Transverse colon (tissue), 4 donors: ENCODE results near the gene EGFR. TPM values are rescaled to one million over a fixed set of nuclear protein-coding genes. Genes with fewer than 3 reads are reported as not detected.

ENCODE experiments used
- DNase-seq: peaks from one replicate; pipeline ENCODE4 v3.0.0-alpha.2; 2019
- H3K27ac ChIP-seq, 4 donors: fragments of 200-600 bp; sonication (generic); 2 replicates each; pipeline ENCODE4 v1.5.1; 2016 to 2018; ENCODE audit warnings: inconsistent platforms in 4 of 4
- H3K27me3 ChIP-seq: fragments of 200-600 bp; sonication (generic); 2 replicates; pipeline ENCODE4 v1.5.1; 2017; ENCODE audit warnings: inconsistent platforms
- H3K36me3 ChIP-seq, 4 donors: fragments of 200-600 bp; sonication (generic); 2 replicates each; pipeline ENCODE4 v1.5.1; 2017 to 2019; ENCODE audit warnings: inconsistent platforms in 4 of 4
- H3K4me1 ChIP-seq, 4 donors: fragments of 200-600 bp; sonication (generic); 2 replicates each; pipeline ENCODE4 v1.5.1; 2017 to 2020; ENCODE audit warnings: inconsistent platforms in 4 of 4
- H3K4me3 ChIP-seq, 4 donors: fragments of 200-600 bp; sonication (generic); 1 replicate in 1 of 4; 2 replicates in 3 of 4; pipeline versions ENCODE4 v1.5.1 to v1.6.1; 2017 to 2019; ENCODE audit warnings: inconsistent platforms in 4 of 4
- H3K9me3 ChIP-seq, 2 donors: fragments of 200-600 bp; sonication (generic); 2 replicates each; pipeline ENCODE4 v1.5.1; 2017 to 2019; ENCODE audit warnings: inconsistent platforms in 2 of 2
- EP300 ChIP-seq: sonication (generic); formaldehyde crosslinking; IDR thresholded peaks from one replicate; pipeline ENCODE4 v1.6.1; 2017; ENCODE audit warnings: antibody characterized with exemption, low read depth
- POLR2A ChIP-seq: fragments of 450-650 bp; IDR thresholded peaks from one replicate; pipeline ENCODE4 v1.6.1; 2016; ENCODE audit warnings: antibody characterized with exemption, mild to moderate bottlenecking, moderate library complexity
- POLR2AphosphoS5 ChIP-seq, 3 donors: sonication (generic); formaldehyde crosslinking; IDR thresholded peaks; one replicate each; pipeline ENCODE4 v1.6.1; 2016; ENCODE audit warnings: antibody characterized with exemption in 3 of 3
- WGBS, 2 donors: methylation state at CpG; one replicate each; pipeline ENCODE4 v1.1.5; 2018; ENCODE audit warnings: low coverage in 1 of 2; 5-methylcytosine and 5-hydroxymethylcytosine counted together
- in situ Hi-C, 4 donors: fragments of 200-750 bp; cut with MboI; loops; one replicate each; pipeline versions ENCODE4 v1.15.0 to v1.15.1; 2017; ENCODE audit warnings: low sequenced_read_pairs in 3 of 4, low pct_ligation_motif_present in 1 of 4, low pct_unique_long_range_greater_than_20kb in 1 of 4
- intact Hi-C: fragments of 100-400 bp; cut with DNase I; formaldehyde crosslinking; loops from one replicate; pipeline ENCODE4 v1.15.1; 2023; ENCODE audit warnings: low total_unique reads
- total RNA-seq, 4 donors: library from RNA; depleted of rRNA; stranded (reverse); fragments of >200 nt; gene quantifications; one replicate each; pipeline ENCODE4 v1.1.0, GENCODE V29; 2016
- TF ChIP-seq, protein P1 (sequence below), 5 experiments: fragments of 200-600 bp in 3 of 5; fragments of 450-650 bp in 2 of 5; sonication (generic) in 3 of 5; IDR thresholded peaks; 1 replicate in 2 of 5; 2 replicates in 3 of 5; pipeline ENCODE4 v1.5.1; 2016 to 2017; ENCODE audit warnings: antibody characterized with exemption in 5 of 5, inconsistent platforms in 3 of 5, mild to moderate bottlenecking in 2 of 5, moderate library complexity in 1 of 5

EGFR gene
- total RNA-seq, 4 donors from 2014 or later: 40.0 to 85.7 (median 72.9) TPM

DNA sequence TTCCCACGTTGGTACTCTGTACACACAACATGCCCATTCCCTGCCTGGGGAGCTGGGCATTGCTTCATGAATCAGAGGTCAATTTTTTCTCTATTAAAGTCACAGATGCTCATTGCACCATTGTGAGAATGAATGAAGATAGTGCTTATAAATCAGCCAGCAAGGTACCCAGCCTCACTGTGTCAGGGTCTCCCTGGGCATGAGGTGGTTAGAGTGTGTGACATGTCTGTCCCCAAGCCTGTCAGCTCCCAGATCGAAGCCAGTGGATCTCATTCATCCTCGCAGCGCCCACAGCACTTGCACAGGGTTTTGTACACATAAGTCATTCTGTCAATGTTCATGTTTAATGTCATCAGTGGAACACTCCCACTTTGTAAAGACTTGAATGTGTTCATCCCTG, 126.8 kb downstream of the EGFR start:
- no peak for DNase-seq
- no peaks in the 10 kb centered on the region for H3K9me3 ChIP-seq
- no peak for TF ChIP-seq EP300
- TF ChIP-seq, protein P1, sequence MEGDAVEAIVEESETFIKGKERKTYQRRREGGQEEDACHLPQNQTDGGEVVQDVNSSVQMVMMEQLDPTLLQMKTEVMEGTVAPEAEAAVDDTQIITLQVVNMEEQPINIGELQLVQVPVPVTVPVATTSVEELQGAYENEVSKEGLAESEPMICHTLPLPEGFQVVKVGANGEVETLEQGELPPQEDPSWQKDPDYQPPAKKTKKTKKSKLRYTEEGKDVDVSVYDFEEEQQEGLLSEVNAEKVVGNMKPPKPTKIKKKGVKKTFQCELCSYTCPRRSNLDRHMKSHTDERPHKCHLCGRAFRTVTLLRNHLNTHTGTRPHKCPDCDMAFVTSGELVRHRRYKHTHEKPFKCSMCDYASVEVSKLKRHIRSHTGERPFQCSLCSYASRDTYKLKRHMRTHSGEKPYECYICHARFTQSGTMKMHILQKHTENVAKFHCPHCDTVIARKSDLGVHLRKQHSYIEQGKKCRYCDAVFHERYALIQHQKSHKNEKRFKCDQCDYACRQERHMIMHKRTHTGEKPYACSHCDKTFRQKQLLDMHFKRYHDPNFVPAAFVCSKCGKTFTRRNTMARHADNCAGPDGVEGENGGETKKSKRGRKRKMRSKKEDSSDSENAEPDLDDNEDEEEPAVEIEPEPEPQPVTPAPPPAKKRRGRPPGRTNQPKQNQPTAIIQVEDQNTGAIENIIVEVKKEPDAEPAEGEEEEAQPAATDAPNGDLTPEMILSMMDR (IDR thresholded peaks at IDR 0.05): no peak
- TF ChIP-seq POLR2AphosphoS5 (IDR thresholded peaks at IDR 0.05): no peak
- TF ChIP-seq POLR2A: no peak
- in situ Hi-C loops: no loop called here
- H3K27ac ChIP-seq: no peak overlapping the region
- peaks cover 0 to 25% (median 9%) of the 10 kb centered on the region in 4 donors for H3K36me3 ChIP-seq
- intact Hi-C loops: no loop called here
- H3K4me1 ChIP-seq: peaks cover 0 to 5% (median under 1%) of the 10 kb centered on the region in 4 donors
- no peak overlapping the region for H3K4me3 ChIP-seq
- H3K27me3 ChIP-seq: no peaks in the 10 kb centered on the region
- 77 to 78% methylated on average over 3 to 4 of the region's 4 CpGs for WGBS, 2 donors

DNA sequence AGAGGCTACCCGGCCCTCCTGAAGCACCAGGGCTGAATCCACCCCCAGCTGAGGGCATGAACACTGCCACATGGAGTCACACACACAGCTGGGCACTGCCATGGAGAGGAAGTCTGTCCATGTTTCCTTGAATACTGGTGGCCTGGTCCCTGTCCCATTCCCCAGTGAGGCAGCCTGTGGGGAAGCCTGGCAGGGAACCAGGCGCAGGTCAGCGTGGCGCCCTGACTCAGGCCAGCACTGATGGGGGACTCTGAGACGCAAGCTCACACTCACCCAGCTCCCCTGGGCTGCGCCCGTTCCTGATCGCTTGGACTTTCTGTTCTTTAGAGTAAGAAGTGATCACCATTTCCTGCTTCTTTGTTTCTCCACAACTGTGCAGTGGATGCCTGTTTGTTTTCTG, 128.3 kb downstream of the EGFR start:
- 89 to 100% methylated on average over 1 to 8 of the region's 8 CpGs for WGBS, 2 donors
- H3K4me1 ChIP-seq: no peaks in the 10 kb centered on the region
- intact Hi-C loops: no loop called here

DNA sequence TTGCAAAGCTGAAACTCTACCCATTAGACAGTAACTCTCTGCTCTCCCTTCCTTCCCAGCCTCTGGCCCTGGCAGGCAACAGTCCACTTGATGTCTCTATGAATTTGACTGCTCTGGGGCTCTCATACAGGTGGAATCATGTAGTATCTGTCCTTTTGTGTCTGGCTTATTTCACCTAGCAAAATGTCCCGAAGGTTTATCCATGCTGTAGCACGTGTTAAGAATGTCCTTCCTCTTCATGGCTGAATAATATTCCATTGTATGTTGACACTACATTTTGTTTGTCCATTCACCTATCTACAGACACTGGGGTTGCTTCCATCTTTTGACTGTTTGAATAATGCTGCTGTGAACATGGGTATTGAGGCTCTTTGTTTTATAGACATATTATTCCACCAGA, 128.9 kb downstream of the EGFR start:
- Histone ChIP-seq H3K4me1 (no peaks in the 10 kb centered on the region), H3K36me3 (peaks cover 0 to 29% (median 11%) of the 10 kb centered on the region in 4 donors), H3K27ac (no peak overlapping the region), H3K27me3 (no peaks in the 10 kb centered on the region), H3K9me3 (no peaks in the 10 kb centered on the region), H3K4me3 (no peak overlapping the region)
- DNase-seq: no peak
- intact Hi-C loops: no loop called here
- in situ Hi-C loops: no loop called here
- WGBS, 2 donors: 83 to 88% methylated on average over 2 of the region's 2 CpGs
- TF ChIP-seq POLR2A (no peak), POLR2AphosphoS5 (IDR thresholded peaks at IDR 0.05) (no peak), EP300 (no peak)
- TF ChIP-seq, protein P1 (IDR thresholded peaks at IDR 0.05): no peak

More for the DNA sequence above, 128.3 kb downstream of the EGFR start:
- H3K27ac ChIP-seq: no peak overlapping the region
- no peaks in the 10 kb centered on the region for H3K9me3 ChIP-seq
- no peak for DNase-seq
- peaks cover 0 to 31% (median 9%) of the 10 kb centered on the region in 4 donors for H3K36me3 ChIP-seq
- no peak overlapping the region for H3K4me3 ChIP-seq
- H3K27me3 ChIP-seq: no peaks in the 10 kb centered on the region
- in situ Hi-C loops: no loop called here
- TF ChIP-seq, protein P1 (IDR thresholded peaks at IDR 0.05): no peak
- TF ChIP-seq POLR2A (no peak), POLR2AphosphoS5 (IDR thresholded peaks at IDR 0.05) (no peak), EP300 (no peak)

DNA sequence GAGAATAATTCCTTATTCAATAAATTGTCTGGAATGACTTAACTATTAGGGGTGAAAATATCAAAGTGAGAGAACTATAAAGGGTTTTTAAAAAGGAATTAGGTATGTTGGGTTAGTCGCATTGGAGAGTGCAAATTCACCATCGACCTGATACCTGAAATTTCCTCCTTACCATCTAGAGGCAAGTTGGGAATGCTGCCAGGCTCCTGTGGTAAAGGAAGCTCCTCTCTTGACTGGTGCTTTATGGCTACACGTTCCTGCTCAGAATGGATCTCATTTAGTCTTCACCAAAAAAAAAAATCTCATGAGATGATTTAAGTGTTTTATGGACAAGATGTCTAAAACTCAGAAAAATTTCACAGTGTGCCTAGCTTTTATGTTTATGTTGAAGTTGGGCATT, 129.8 kb downstream of the EGFR start:
- Histone ChIP-seq H3K4me3 (no peak overlapping the region), H3K27ac (no peak overlapping the region), H3K27me3 (no peaks in the 10 kb centered on the region), H3K4me1 (no peaks in the 10 kb centered on the region), H3K36me3 (peaks cover 0 to 27% (median 11%) of the 10 kb centered on the region in 4 donors), H3K9me3 (no peaks in the 10 kb centered on the region)
- in situ Hi-C loops: no loop called here
- TF ChIP-seq POLR2AphosphoS5 (IDR thresholded peaks at IDR 0.05) (no peak), POLR2A (no peak), EP300 (no peak)
- TF ChIP-seq, protein P1 (IDR thresholded peaks at IDR 0.05): no peak
- peak; percentile 38 for DNase-seq
- whole genome bisulfite sequencing, 2 donors: 35 to 52% methylated on average over 3 of the region's 3 CpGs
- intact Hi-C loops: no loop called here
